NCI-H2081 treated with DMSO at 0.1 percent for 48 hours (cell line): ENCODE results near the gene PTPRJ.
A peak's percentile ranks its signal among the peaks of the same experiment; 100 is the strongest.

ENCODE experiments used
- DNase-seq: peaks from one replicate; lab custom pipeline; 2025; lab: John Stamatoyannopoulos, UW

The PTPRJ gene

GRCh38 chr11:47969401-47969800 is 11.0 kb upstream of the PTPRJ start:
- no peak for DNase-seq

GRCh38 chr11:47971501-47971900 is 8.9 kb upstream of the PTPRJ start:
- DNase-seq, result no peak

GRCh38 chr11:47973173-47973572 is 7.2 kb upstream of the PTPRJ start:
- no peak for DNase-seq

- DNase-seq, result no peak
Measured at GRCh38 chr11:47976931-47977330, 3.4 kb upstream of the PTPRJ start.

GRCh38 chr11:47977623-47978022 is 2.7 kb upstream of the PTPRJ start:
- DNase-seq, result no peak

GRCh38 chr11:47979378-47980087 is 826 bp upstream of the PTPRJ start:
- DNase-seq, result no peak

GRCh38 chr11:47980907-47981621 is 705 bp downstream of the PTPRJ start:
- DNase-seq, result no peak

- DNase-seq, result no peak
Measured at GRCh38 chr11:47981667-47982404, 1.5 kb downstream of the PTPRJ start.

GRCh38 chr11:47982616-47983015 is 2.3 kb downstream of the PTPRJ start:
- no peak for DNase-seq

GRCh38 chr11:47983464-47984397 is 3.4 kb downstream of the PTPRJ start:
- DNase-seq, result no peak

- DNase-seq, result no peak
Measured at GRCh38 chr11:47986219-47986618, 5.9 kb downstream of the PTPRJ start.

- DNase-seq, result no peak
Measured at GRCh38 chr11:47986742-47987141, 6.4 kb downstream of the PTPRJ start.

- DNase-seq, result no peak
Measured at GRCh38 chr11:47987310-47987709, 7.0 kb downstream of the PTPRJ start.

- no peak for DNase-seq
Measured at GRCh38 chr11:47987781-47988180, 7.4 kb downstream of the PTPRJ start.

- DNase-seq, result no peak
Measured at GRCh38 chr11:47989779-47990178, 9.4 kb downstream of the PTPRJ start.

GRCh38 chr11:47991266-47991830 is 11.0 kb downstream of the PTPRJ start:
- peak; percentile 41 for DNase-seq

- no peak for DNase-seq
Measured at GRCh38 chr11:47991894-47992293, 11.5 kb downstream of the PTPRJ start.

- DNase-seq, result no peak
Measured at GRCh38 chr11:47992959-47993820, 12.8 kb downstream of the PTPRJ start.

GRCh38 chr11:47994417-47994816 is 14.1 kb downstream of the PTPRJ start:
- DNase-seq, result no peak

GRCh38 chr11:47995360-47995769 is 15.0 kb downstream of the PTPRJ start:
- no peak for DNase-seq
